GM18498 (cell line): ENCODE data around the gene NCL.
A peak's percentile ranks its signal among the peaks of the same experiment; 100 is the strongest.

Experiments used
- ATAC-seq: cut with Tn5 transposase; IDR thresholded peaks from one replicate; pipeline ENCODE4 v1.9.1; 2021; ENCODE audit warnings: mild to moderate bottlenecking, moderate library complexity; ENCODE audit not compliant: unreplicated experiment

The NCL gene, protein sequence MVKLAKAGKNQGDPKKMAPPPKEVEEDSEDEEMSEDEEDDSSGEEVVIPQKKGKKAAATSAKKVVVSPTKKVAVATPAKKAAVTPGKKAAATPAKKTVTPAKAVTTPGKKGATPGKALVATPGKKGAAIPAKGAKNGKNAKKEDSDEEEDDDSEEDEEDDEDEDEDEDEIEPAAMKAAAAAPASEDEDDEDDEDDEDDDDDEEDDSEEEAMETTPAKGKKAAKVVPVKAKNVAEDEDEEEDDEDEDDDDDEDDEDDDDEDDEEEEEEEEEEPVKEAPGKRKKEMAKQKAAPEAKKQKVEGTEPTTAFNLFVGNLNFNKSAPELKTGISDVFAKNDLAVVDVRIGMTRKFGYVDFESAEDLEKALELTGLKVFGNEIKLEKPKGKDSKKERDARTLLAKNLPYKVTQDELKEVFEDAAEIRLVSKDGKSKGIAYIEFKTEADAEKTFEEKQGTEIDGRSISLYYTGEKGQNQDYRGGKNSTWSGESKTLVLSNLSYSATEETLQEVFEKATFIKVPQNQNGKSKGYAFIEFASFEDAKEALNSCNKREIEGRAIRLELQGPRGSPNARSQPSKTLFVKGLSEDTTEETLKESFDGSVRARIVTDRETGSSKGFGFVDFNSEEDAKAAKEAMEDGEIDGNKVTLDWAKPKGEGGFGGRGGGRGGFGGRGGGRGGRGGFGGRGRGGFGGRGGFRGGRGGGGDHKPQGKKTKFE

DNA sequence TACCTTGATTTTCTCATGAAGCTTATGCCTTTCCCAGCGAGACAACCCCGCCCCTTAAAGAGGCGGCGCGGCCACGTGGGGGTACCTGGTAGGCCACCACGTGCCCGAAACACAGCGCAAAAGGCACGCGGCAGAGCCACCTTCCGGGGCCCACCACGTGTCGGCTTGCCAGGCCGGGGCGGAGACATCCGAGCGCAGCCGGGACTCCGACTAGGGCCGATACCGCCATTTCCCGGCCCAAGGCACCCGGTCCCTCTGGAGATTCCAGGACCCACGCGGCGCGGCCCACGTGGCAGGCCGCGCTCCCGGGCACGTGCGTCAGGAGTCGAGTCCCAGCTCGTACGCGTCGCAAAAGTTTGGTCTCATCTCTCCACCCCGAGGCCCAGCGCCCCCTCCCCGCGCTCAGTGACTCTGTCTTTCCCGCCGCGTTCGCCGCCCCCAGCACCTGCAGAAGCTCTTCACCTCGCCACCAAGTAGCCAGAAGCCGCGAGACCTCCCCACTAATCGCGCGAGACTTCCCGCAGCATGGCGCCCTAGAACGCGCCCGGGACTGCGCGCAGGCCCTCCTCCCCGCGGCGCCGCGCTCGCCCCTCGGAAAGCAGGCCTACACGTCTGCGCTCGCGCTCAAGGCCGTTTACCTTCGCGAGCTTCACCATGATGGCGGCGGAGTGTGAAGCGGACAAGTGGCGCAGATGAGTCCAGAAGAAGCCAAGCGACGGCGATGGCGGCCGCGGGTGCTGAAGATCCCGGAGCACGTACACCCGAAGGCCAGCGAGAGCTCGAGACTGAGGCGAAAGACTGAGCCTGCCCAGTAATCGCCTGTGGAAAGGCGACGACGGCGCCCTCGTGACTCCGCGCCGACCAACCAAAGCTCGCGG lies at the start of gene NCL:
Gene NCL, minus strand, starts transcription at position 787 of the 878 bp plus-strand sequence. Its CDS starts 131 bp downstream, at position 656.
- peak; percentile 90 for ATAC-seq

GRCh38 chr2:231513746-231514224 lies 49.5 kb upstream of the NCL start:
- ATAC-seq: no peak

DNA sequence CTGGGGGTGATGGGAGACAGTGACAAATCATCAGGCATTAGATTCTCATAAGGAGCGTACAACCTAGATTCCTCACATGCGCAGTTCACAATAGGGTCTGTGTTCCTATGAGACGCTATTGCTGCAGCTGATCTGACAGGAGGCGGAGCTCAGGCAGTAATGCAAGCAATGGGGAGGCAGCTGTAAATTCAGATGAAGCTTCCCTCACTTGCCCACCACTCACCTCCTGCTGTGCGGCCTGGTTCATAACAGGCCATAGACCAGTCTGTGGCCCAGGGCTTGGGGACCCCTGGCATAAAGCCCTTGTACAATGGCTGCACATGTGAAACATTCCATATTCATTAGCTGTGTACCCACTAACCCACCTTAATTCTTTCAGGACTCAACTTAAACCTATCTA lies 47.9 kb upstream of the NCL start:
- no peak for ATAC-seq

DNA sequence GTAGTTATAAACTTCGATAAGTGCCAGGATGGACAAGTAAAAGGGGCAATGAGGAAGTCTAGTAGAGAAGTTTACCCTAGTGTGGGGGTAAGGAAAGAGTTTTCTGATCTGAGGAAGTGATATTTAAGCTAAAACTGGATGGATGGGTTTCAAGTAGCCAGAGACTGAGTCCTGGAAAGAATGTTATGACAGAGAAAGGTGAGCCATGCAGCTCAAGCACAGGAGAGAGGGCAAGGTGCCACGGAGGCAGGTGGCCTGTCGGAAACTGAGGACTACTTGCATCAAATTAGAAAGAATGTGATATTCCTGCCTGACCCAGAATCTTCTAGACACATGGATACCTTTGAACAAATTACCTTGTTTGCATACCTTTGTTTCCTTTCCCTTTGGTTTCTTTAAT lies 39.5 kb upstream of the NCL start:
- no peak for ATAC-seq

DNA sequence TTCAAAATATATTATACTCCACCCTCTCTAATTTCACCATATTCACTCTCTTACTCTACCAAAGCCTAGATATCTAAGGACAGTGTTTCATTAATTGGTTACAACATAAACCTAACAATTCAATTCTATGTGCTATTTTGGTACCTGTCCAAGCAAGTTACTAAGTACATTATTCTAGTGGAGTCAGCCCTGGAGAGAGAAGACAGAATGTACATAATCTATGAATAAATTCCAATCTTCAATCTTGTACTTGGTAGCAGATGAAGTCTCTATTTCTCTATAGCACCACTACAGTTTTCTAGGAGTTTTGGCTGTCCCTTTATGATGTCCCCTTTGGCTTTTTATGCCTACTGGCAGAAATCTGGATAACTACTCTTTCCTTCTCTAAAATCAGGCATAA lies 38.3 kb upstream of the NCL start:
- ATAC-seq: no peak

DNA sequence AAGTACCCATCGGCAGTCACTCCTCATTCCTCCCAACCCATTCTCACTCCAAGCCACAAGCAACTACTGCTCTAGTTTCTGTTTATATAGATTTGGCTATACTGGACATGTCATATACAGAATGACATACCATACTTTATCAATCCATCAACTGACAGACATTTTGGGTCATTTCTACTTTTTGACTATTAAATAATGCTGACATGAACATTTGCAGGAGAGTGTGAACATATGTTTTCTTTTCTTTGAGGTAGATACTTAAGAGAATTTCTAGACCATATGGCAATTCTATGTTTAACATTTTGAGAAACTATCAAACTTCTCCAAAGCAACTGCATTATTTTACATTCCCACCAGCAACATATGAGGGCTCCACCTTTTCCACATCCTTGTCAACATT lies 33.4 kb upstream of the NCL start:
- no peak for ATAC-seq

DNA sequence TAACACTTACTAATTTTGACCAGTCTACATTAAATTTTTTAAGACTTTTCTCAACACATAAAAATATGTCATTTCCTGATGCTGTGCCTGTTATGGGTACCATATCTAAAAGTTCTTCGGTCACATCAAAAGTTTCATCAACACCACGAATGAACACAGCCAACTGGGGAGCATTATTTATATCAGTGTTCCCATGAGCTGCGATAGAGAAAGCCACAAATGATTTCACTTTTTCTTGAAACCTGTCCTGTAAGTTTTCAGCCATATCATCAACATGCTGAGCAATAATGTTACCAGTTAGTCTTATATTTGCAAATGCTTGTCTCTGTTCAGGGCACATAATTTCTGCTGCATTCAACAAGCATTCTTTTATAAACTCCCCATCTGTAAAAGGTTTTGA lies 30.4 kb upstream of the NCL start:
- no peak for ATAC-seq

GRCh38 chr2:231490801-231491200 lies 26.5 kb upstream of the NCL start:
- ATAC-seq: no peak

- ATAC-seq: no peak
Measured at GRCh38 chr2:231489990-231490389, 25.7 kb upstream of the NCL start.

DNA sequence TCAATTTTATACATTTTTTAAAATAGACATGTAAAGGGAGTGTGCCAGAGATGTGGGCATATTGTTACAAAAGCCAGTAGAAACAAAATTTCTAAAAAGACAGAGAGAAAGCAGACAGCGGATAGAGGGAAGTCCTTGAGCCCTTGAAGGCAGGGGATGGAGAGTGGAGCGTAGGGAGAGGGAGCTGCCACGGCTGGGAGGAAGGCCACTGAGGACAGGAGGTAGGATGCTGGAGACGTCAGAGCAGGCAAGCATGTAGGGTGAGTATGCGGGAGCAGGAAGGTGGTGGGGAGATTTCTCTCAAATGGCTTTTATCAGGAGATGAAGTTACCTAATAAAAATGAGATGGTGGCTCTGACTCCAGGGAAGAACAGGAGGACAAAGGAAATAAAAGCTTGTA lies 24.0 kb upstream of the NCL start:
- ATAC-seq: no peak

GRCh38 chr2:231486851-231487596 lies 22.7 kb upstream of the NCL start:
- ATAC-seq: no peak

- ATAC-seq: no peak
Measured at GRCh38 chr2:231483398-231484329, 19.4 kb upstream of the NCL start.

DNA sequence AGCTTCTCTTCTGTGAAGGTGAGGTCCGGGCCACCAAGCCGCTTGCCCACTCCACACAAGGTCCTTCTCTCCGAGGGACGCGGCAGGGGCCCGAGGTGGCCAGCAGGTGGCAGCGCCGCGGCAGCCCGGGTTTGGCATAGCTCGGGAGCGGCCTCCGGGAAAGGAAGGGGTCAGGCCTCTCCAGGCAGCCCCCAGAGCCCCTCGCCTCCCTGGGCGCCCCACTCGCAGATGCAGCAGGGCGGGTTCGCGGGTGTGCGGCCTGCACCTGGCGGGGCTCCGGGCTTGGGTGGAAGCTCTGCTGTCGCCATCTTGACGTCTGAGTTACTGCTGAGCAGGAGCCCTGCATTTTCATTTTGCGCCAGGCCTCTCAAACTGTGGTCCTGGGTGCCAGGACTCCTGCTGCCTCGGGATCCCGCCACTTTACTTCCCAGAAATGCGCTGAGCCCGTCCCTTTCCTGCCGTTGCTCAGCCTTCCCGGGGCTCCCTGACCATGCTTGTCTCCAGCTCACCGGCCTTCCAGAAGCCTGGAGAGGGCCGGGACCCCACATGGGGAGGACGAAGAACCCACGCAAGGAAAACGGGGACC lies 18.6 kb upstream of the NCL start:
- peak; percentile 82 for ATAC-seq

DNA sequence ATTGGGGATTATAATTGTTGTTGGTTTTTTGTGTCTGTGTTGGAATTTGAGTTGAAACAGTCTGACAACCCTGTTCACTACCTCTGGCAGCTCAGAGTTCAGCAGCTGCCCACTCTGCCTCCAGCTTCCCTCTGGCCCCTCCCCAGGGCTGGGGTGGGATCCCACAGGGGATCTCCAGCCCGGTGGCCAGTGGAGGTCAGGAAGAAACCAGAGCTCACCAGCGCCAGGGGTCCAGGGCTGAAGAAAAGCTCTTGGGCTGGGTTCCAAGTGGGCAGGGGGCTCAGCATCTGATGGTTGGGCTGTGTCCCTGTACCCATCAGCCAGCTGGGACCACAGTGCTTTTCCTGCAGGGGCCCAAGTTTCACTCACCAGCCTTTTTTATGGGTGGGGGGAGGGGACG lies 16.5 kb upstream of the NCL start:
- ATAC-seq: no peak

- no peak for ATAC-seq
Measured at GRCh38 chr2:231479455-231479854, 15.2 kb upstream of the NCL start.

GRCh38 chr2:231476920-231477319 lies 12.6 kb upstream of the NCL start:
- ATAC-seq: no peak

DNA sequence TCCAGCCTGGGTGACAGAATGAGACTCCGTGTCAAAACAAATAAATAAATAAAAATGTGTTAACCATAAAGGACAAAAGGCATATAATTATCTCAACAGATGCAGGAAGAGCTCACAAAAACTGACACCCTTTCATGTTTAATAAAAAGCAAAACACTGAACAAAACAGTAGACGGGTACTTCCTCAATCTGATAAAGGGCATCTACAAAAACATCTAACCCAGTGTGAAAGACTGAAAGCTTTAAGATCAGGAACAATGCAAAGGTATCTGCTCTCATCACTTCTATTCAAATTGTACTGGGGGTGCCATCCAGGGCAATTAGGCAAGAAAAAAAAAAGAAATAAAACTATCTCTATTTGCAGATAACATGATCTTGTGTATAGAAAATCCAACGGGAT lies 11.7 kb upstream of the NCL start:
- ATAC-seq: no peak

DNA sequence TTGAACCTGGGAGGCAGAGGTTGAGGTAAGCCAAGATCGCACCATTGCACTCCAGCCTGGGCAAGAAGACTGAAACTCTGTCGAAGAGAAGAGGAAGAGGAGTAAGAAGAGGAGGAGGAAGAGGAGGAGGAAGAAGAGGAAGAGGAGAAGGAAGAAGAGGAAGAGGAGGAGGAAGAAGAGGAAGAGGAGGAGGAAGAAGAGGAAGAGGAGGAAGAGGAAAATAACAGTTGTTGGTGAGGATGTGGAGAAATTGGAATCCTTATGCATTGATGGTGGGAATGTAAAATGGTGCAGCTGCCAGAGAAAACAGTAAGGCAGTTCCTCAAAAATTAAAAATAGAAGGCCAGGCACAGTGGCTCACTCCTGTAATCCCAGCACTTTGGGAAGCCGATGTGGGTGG lies 8.5 kb upstream of the NCL start:
- no peak for ATAC-seq

- ATAC-seq: no peak
Measured at GRCh38 chr2:231470246-231470900, 6.1 kb upstream of the NCL start.
